ENCODE results near the gene PAWR. TPM values are rescaled to one million over a fixed set of nuclear protein-coding genes. Genes with fewer than 3 reads are reported as not detected.
A peak's percentile ranks its signal among the peaks of the same experiment; 100 is the strongest.

The PAWR gene, protein sequence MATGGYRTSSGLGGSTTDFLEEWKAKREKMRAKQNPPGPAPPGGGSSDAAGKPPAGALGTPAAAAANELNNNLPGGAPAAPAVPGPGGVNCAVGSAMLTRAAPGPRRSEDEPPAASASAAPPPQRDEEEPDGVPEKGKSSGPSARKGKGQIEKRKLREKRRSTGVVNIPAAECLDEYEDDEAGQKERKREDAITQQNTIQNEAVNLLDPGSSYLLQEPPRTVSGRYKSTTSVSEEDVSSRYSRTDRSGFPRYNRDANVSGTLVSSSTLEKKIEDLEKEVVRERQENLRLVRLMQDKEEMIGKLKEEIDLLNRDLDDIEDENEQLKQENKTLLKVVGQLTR
- 10 to 100 TPM; 54.6 to 70.5 TPM for total RNA-seq
- polyA plus RNA-seq (ENCODE audit: insufficient read length in 6 of 6) = 10 to 100 TPM; 51.0 to 86.2 (median 68.3) TPM
- long read RNA-seq, donor 1, full-length matches to known transcripts = 8 of 19 reads
- long read RNA-seq, donor 1, partial matches to known transcripts = 11 of 19 reads
- long read RNA-seq, donor 1, other reads (novel, unspliced or antisense) = 0 of 19 reads
- long read RNA-seq, donor 2, full-length matches to known transcripts = 6 of 6 reads
- long read RNA-seq, donor 2, partial matches to known transcripts = 0 of 6 reads
- long read RNA-seq, donor 2, other reads (novel, unspliced or antisense) = 0 of 6 reads
- long read RNA-seq, donor 3, full-length matches to known transcripts = 5 of 5 reads
- long read RNA-seq, donor 3, partial matches to known transcripts = 0 of 5 reads
- long read RNA-seq, donor 3, other reads (novel, unspliced or antisense) = 0 of 5 reads
- long read RNA-seq, donor 4 = 0 reads
- long read RNA-seq, donor 5, full-length matches to known transcripts = 10 of 10 reads
- long read RNA-seq, donor 5, partial matches to known transcripts = 0 of 10 reads
- long read RNA-seq, donor 5, other reads (novel, unspliced or antisense) = 0 of 10 reads
- long read RNA-seq, donor 6, full-length matches to known transcripts = 4 of 4 reads
- long read RNA-seq, donor 6, partial matches to known transcripts = 0 of 4 reads
- long read RNA-seq, donor 6, other reads (novel, unspliced or antisense) = 0 of 4 reads
- long read RNA-seq, donor 7, full-length matches to known transcripts = 3 of 3 reads
- long read RNA-seq, donor 7, partial matches to known transcripts = 0 of 3 reads
- long read RNA-seq, donor 7, other reads (novel, unspliced or antisense) = 0 of 3 reads
- long read RNA-seq, donor 8, full-length matches to known transcripts = 6 of 6 reads
- long read RNA-seq, donor 8, partial matches to known transcripts = 0 of 6 reads
- long read RNA-seq, donor 8, other reads (novel, unspliced or antisense) = 0 of 6 reads
- long read RNA-seq, donor 9 = 0 reads
- long read RNA-seq, donor 10, full-length matches to known transcripts = 3 of 6 reads
- long read RNA-seq, donor 10, partial matches to known transcripts = 2 of 6 reads
- long read RNA-seq, donor 10, other reads (novel, unspliced or antisense) = 1 of 6 reads
- long read RNA-seq, donor 11, partial matches to known transcripts = 0 of 3 reads
- long read RNA-seq, donor 11, other reads (novel, unspliced or antisense) = 0 of 3 reads
- long read RNA-seq, donor 12, full-length matches to known transcripts = 5 of 11 reads
- long read RNA-seq, donor 12, partial matches to known transcripts = 6 of 11 reads
- long read RNA-seq, donor 12, other reads (novel, unspliced or antisense) = 0 of 11 reads

- H3K27me3 ChIP-seq = peaks cover 0 to 47% of the 10 kb centered on the region in 2 donors
- TF ChIP-seq, protein P1, sequence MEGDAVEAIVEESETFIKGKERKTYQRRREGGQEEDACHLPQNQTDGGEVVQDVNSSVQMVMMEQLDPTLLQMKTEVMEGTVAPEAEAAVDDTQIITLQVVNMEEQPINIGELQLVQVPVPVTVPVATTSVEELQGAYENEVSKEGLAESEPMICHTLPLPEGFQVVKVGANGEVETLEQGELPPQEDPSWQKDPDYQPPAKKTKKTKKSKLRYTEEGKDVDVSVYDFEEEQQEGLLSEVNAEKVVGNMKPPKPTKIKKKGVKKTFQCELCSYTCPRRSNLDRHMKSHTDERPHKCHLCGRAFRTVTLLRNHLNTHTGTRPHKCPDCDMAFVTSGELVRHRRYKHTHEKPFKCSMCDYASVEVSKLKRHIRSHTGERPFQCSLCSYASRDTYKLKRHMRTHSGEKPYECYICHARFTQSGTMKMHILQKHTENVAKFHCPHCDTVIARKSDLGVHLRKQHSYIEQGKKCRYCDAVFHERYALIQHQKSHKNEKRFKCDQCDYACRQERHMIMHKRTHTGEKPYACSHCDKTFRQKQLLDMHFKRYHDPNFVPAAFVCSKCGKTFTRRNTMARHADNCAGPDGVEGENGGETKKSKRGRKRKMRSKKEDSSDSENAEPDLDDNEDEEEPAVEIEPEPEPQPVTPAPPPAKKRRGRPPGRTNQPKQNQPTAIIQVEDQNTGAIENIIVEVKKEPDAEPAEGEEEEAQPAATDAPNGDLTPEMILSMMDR (IDR thresholded peaks at IDR 0.05) = no peak
- peak; percentile 75 to 91 (median 84) for DNase-seq
- H3K4me3 ChIP-seq = peak within 1 kb of the TSS; percentile 66 to 74
- no peaks in the 10 kb centered on the region for H3K36me3 ChIP-seq
- peak within 1 kb of the TSS; percentile 76 to 89 for H3K27ac ChIP-seq
- peaks cover 9 to 34% of the 10 kb centered on the region in 2 donors for H3K4me1 ChIP-seq
- intact Hi-C loops (cut with DNase I) = no loop called here
- ATAC-seq = peak; percentile 82
- H3K9me3 ChIP-seq = no peaks in the 10 kb centered on the region
These were observed at the start of gene PAWR for GRCh38 chr12:79690638-79691510. Gene PAWR, minus strand, starts transcription at chr12:79690964. Its CDS starts 720 bp downstream, at chr12:79690244.

- no peaks in the 10 kb centered on the region for H3K27me3 ChIP-seq
- no peaks in the 10 kb centered on the region for H3K9me3 ChIP-seq
- TF ChIP-seq, protein P1 (IDR thresholded peaks at IDR 0.05) = peak; percentile 46 to 63
- peaks cover 0 to 4% of the 10 kb centered on the region in 2 donors for H3K4me1 ChIP-seq
- intact Hi-C loops (cut with DNase I) = no loop called here
- no peak overlapping the region for H3K27ac ChIP-seq
- ATAC-seq (peak; percentile 74), DNase-seq (peak in 2 of 4 donors; percentile 19 to 47)
- no peaks in the 10 kb centered on the region for H3K36me3 ChIP-seq
- H3K4me3 ChIP-seq = no peak overlapping the region
These were observed 47.3 kb upstream of the PAWR start for GRCh38 chr12:79737875-79738718.

DNA sequence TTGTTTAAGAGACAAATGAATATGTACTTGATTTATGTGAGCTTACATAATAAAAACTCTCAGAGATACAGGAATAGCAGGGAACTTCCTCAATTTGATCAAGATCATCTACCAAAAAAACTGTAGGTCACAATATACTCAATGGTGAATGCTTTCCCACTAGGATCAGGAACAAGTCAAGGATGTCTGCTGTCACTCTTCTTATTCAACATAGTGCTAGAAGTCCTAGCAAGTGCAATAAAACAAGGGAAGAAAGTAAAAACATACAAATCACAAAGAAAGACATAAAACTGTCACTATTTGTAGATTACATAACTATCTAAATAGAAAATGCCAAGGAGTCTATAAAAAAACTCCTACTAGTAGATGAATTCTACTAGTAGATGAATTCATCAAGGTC, 41.9 kb upstream of the PAWR start:
- intact Hi-C loops (cut with DNase I) = no loop called here

More for the DNA sequence above, 41.9 kb upstream of the PAWR start:
- no peaks in the 10 kb centered on the region for H3K36me3 ChIP-seq
- DNase-seq (no peak), ATAC-seq (no peak)
- no peak overlapping the region for H3K4me3 ChIP-seq
- H3K9me3 ChIP-seq = no peaks in the 10 kb centered on the region
- TF ChIP-seq, protein P1 (IDR thresholded peaks at IDR 0.05) = no peak
- H3K4me1 ChIP-seq = no peaks in the 10 kb centered on the region
- H3K27ac ChIP-seq = no peak overlapping the region
- H3K27me3 ChIP-seq = no peaks in the 10 kb centered on the region

Data from left lung (tissue), 14 donors.